DOHH2 (cell line): ENCODE measurements around the gene UBE2A.

Source experiments
- H3F3A ChIP-seq: fragments of 200-600 bp; sonication (generic), shearing (Covaris generic); 2 replicates; pipeline ENCODE4 v1.6.0; 2016; ENCODE audit warnings: antibody characterized with exemption, mild to moderate bottlenecking; ENCODE audit not compliant: control insufficient read depth, insufficient read depth
- H3K27ac ChIP-seq: fragments of 200-600 bp; sonication (generic); 2 replicates; pipeline ENCODE4 v1.5.1; 2014; ENCODE audit warnings: low read depth, mild to moderate bottlenecking, low read length, moderate library complexity
- H3K27me3 ChIP-seq: fragments of 200-600 bp; sonication (generic); 2 replicates; pipeline ENCODE4 v1.6.1; 2014; ENCODE audit warnings: mild to moderate bottlenecking, low read length, mixed read lengths; ENCODE audit not compliant: control insufficient read depth
- H3K36me3 ChIP-seq: fragments of 200-600 bp; sonication (generic); 2 replicates; pipeline ENCODE4 v1.6.1; 2014; ENCODE audit warnings: mild to moderate bottlenecking, low read length, moderate library complexity, mixed read lengths; ENCODE audit not compliant: control insufficient read depth
- H3K4me1 ChIP-seq: fragments of 200-600 bp; sonication (generic); 2 replicates; pipeline ENCODE4 v1.6.1; 2014; ENCODE audit warnings: mild to moderate bottlenecking, low read length, mixed read lengths; ENCODE audit not compliant: control insufficient read depth
- H3K4me2 ChIP-seq: fragments of 200-600 bp; sonication (generic); 2 replicates; pipeline ENCODE4 v1.6.0; 2014; ENCODE audit warnings: mild to moderate bottlenecking, low read length, moderate library complexity
- H3K4me3 ChIP-seq: fragments of 200-600 bp; sonication (generic); 2 replicates; pipeline ENCODE4 v1.5.1; 2014; ENCODE audit warnings: mild to moderate bottlenecking, low read length, mixed read lengths
- H3K79me2 ChIP-seq: fragments of 200-600 bp; sonication (generic); 2 replicates; pipeline ENCODE4 v1.6.1; 2014; ENCODE audit warnings: mild to moderate bottlenecking, low read length, mixed read lengths; ENCODE audit not compliant: control insufficient read depth
- H3K9me2 ChIP-seq: fragments of 200-600 bp; sonication (generic); replicated peaks from 2 replicates; pipeline ENCODE4 v1.6.1; 2014; ENCODE audit warnings: mild to moderate bottlenecking, low read length, mixed read lengths; ENCODE audit not compliant: control insufficient read depth
- H3K9me3 ChIP-seq: fragments of 200-600 bp; sonication (generic); 2 replicates; pipeline ENCODE4 v1.6.1; 2014; ENCODE audit warnings: antibody characterized with exemption, low read length, mixed read lengths; ENCODE audit not compliant: control insufficient read depth, insufficient read depth
- H4K20me1 ChIP-seq: fragments of 200-600 bp; sonication (generic); 2 replicates; pipeline ENCODE4 v1.6.0; 2014; ENCODE audit warnings: low read depth, mild to moderate bottlenecking, antibody characterized with exemption, low read length, moderate library complexity; ENCODE audit not compliant: control insufficient read depth, insufficient read depth
- CTCF ChIP-seq: fragments of 200-600 bp; sonication (generic); IDR thresholded peaks from one replicate; pipeline ENCODE4 v1.5.1; 2014; ENCODE audit warnings: antibody characterized with exemption, mild to moderate bottlenecking, low read depth, low read length; ENCODE audit not compliant: poor library complexity, severe bottlenecking
- EZH2phosphoT487 ChIP-seq: fragments of 200-600 bp; sonication (generic); IDR thresholded peaks from 2 replicates; pipeline ENCODE4 v1.6.1; 2017; ENCODE audit warnings: borderline replicate concordance, mild to moderate bottlenecking, antibody characterized with exemption, low read length, moderate library complexity, mixed read lengths

Gene UBE2A

DNA sequence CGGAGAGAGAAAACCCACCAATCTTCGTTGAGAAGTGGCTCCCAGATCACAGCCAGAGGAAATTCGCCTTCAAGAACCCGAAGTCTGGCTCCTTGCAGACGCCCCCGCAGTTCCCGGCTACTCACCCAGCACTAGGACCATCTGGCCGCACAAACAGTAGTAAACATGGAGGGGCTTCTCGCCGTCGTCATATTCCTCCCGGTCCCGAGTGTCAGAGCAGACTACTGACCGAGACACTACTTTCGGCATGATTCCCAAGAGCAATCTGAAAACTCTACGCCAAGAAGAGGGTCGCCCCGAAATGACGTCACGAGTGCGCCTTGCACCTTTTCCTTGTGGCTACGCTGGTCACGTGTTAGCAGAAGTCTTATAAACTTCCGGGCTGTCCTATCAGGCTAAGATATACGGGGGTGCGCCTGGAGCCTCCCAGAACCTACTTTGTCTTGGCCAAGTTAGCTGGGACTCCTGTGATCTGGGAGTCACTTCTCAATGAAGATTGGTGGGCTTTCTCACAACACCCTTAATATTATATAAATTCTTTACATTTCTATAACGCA lies 9.2 kb upstream of the UBE2A start, which contains the start of gene STEEP1:
STEEP1 (minus strand) TSS at position 303 of the 557 bp plus-strand sequence; CDS start at position 249, 54 bp downstream.
- Histone ChIP-seq H3F3A (no peaks in the 10 kb centered on the region), H3K36me3 (peaks cover 5% of the 10 kb centered on the region; the same call in 1 of the 2 replicates), H3K9me2 (no peaks in the 10 kb centered on the region), H3K79me2 (peaks cover 24% of the 10 kb centered on the region), H3K27me3 (no peaks in the 10 kb centered on the region), H3K4me2 (peak within 1 kb of the TSS; percentile 72), H3K4me1 (peaks cover 3% of the 10 kb centered on the region; the same call in 1 of the 2 replicates), H3K9me3 (no peaks in the 10 kb centered on the region), H4K20me1 (no peaks in the 10 kb centered on the region), H3K4me3 (peak within 1 kb of the TSS; percentile 81), H3K27ac (peak within 1 kb of the TSS; percentile 18; the same call in 1 of the 2 replicates)
- TF ChIP-seq EZH2phosphoT487 (no peak), CTCF (no peak)

DNA sequence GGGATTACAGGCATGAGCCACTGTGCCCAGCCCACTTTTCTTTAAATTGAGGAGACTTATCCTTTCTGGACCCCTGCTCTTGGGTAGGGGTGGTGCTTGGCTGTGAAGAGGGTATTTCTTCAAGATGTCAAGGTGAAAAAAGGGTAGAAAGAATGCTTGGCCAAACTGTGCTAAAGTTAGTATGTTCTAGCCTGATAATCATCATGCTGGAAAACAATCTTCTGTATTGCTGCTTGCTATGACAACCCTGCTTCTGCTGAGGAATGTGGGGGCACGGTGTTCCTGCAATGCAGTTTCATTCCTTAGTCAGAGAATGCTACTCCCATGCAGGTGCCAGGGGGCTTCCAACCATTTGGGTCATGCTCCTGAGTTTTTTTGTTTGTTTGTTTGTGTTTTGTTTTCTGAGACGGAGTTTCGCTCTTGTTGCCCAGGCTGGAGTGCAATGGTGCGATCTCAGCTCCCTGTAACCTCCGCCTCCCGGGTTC lies 4.0 kb upstream of the UBE2A start:
- Histone ChIP-seq H3K36me3 (no peaks in the 10 kb centered on the region; the same call in 1 of the 2 replicates), H3K79me2 (peaks cover 10% of the 10 kb centered on the region), H4K20me1 (no peaks in the 10 kb centered on the region), H3K4me2 (no peak overlapping the region), H3K4me1 (peaks cover 8% of the 10 kb centered on the region), H3K9me3 (no peaks in the 10 kb centered on the region), H3K27ac (no peak overlapping the region), H3K27me3 (no peaks in the 10 kb centered on the region), H3K4me3 (no peak overlapping the region), H3F3A (no peaks in the 10 kb centered on the region), H3K9me2 (no peaks in the 10 kb centered on the region)
- TF ChIP-seq CTCF (no peak), EZH2phosphoT487 (no peak)

- H3K9me2 ChIP-seq: no peaks in the 10 kb centered on the region
- H3K4me2 ChIP-seq: peak overlapping the region; percentile 70
- H3F3A ChIP-seq: no peaks in the 10 kb centered on the region
- peaks cover 23% of the 10 kb centered on the region for H3K79me2 ChIP-seq
- no peaks in the 10 kb centered on the region for H4K20me1 ChIP-seq
- H3K36me3 ChIP-seq: peaks cover 18% of the 10 kb centered on the region
- TF ChIP-seq EZH2phosphoT487: no peak
- no peak for TF ChIP-seq CTCF
- H3K9me3 ChIP-seq: no peaks in the 10 kb centered on the region
- H3K27me3 ChIP-seq: no peaks in the 10 kb centered on the region
- peak overlapping the region; percentile 73 for H3K4me3 ChIP-seq
- 0 out of 2 replicates have a peak overlapping the region, but pooled peaks have one; percentile 67 for H3K27ac ChIP-seq
- peaks cover 26% of the 10 kb centered on the region for H3K4me1 ChIP-seq
Observed at GRCh38 chrX:119573222-119573621, 1.1 kb upstream of the UBE2A start.
